K562 (cell line): ENCODE data around the gene LBR. TPM values are rescaled to one million over a fixed set of nuclear protein-coding genes. Genes with fewer than 3 reads are reported as not detected.

Source experiments
- ARID1B ChIP-seq: fragments of 450-650 bp; IDR thresholded peaks from 2 replicates; pipeline ENCODE4 v1.6.1; 2016; ENCODE audit warnings: antibody characterized with exemption, mild to moderate bottlenecking, inconsistent platforms
- CLOCK ChIP-seq: fragments of 250-450 bp; sonication (Bioruptor Pico); IDR thresholded peaks from 2 replicates; pipeline ENCODE4 v1.4.0; 2020; ENCODE audit warnings: mild to moderate bottlenecking, moderate library complexity, borderline replicate concordance
- DNMT1 ChIP-seq: fragments of 450-650 bp; IDR thresholded peaks from 2 replicates; pipeline ENCODE4 v1.6.1; 2016; ENCODE audit warnings: antibody characterized with exemption, mild to moderate bottlenecking
- DPF2 ChIP-seq: fragments of 450-650 bp; IDR thresholded peaks from 2 replicates; pipeline ENCODE4 v1.6.1; 2016
- MCM3 ChIP-seq: fragments of 450-650 bp; IDR thresholded peaks from 2 replicates; pipeline ENCODE4 v1.6.1; 2016
- MTA3 ChIP-seq: fragments of 450-650 bp; formaldehyde crosslinking; IDR thresholded peaks from 2 replicates; pipeline ENCODE4 v1.6.1; 2017; ENCODE audit warnings: mild to moderate bottlenecking, borderline replicate concordance
- NR2C1 ChIP-seq, 2 experiments: fragments of 450-650 bp; IDR thresholded peaks; 2 replicates each; pipeline ENCODE4 v1.6.1; 2017; ENCODE audit warnings: mild to moderate bottlenecking in 2 of 2, antibody characterized with exemption in 1 of 2, inconsistent platforms in 1 of 2, missing compliant biosample characterization in 1 of 2, missing genetic modification characterization in 1 of 2
- PRDM10 ChIP-seq: fragments of 450-650 bp; IDR thresholded peaks from 2 replicates; pipeline ENCODE4 v1.6.1; 2018; ENCODE audit not compliant: partially characterized antibody
- RERE ChIP-seq: sonication (generic); formaldehyde crosslinking; IDR thresholded peaks from 2 replicates; pipeline ENCODE4 v1.8.0; 2023; ENCODE audit warnings: missing genetic modification reagents, mild to moderate bottlenecking, borderline replicate concordance
- SRSF9 ChIP-seq: fragments of 200-400 bp; formaldehyde crosslinking; IDR thresholded peaks from 2 replicates; pipeline ENCODE4 v1.6.1; 2017; ENCODE audit warnings: low read depth, low read length, borderline replicate concordance
- TAF9B ChIP-seq: fragments of 450-650 bp; IDR thresholded peaks from 2 replicates; pipeline ENCODE4 v1.6.1; 2018; ENCODE audit warnings: mild to moderate bottlenecking; ENCODE audit not compliant: partially characterized antibody
- TGIF2 ChIP-seq: sonication (generic); formaldehyde crosslinking; IDR thresholded peaks from 2 replicates; pipeline ENCODE4 v1.8.1; 2022; ENCODE audit warnings: mild to moderate bottlenecking, missing genetic modification reagents, moderate library complexity
- ZNF395 ChIP-seq: fragments of 200-800 bp; sonication (Bioruptor generic); IDR thresholded peaks from 2 replicates; pipeline ENCODE4 v1.6.1; 2017; ENCODE audit warnings: missing genetic modification characterization, missing compliant biosample characterization
- polyA plus RNA-seq, 8 experiments: library from polyadenylated mRNA; depleted of rRNA in 4 of 8; stranded (reverse) in 5 of 8; unstranded in 3 of 8; fragments of >200 nt; fragmentation: Nextera tagmentation in 2 of 8; fragmentation: Illumina TruSeq in 1 of 8; extraction: Ambion mirVana in 2 of 8; extraction: Trizol in 1 of 8; gene quantifications; 2 replicates each; pipeline versions ENCODE4 v1.2.1 to v1.2.3, GENCODE V29; 2011 to 2014; ENCODE audit warnings: inconsistent platforms in 1 of 8, missing spikeins in 1 of 8
- total RNA-seq, 7 experiments: library from RNA; depleted of rRNA in 6 of 7; stranded (reverse); fragments of >200 nt in 6 of 7; fragmentation: Illumina TruSeq in 2 of 7; extraction: Trizol in 2 of 7; gene quantifications; 2 replicates each; pipeline versions ENCODE4 v1.2.1 to v1.2.3, GENCODE V29; 2011 to 2021; ENCODE audit warnings: low replicate concordance in 1 of 7

Gene LBR
- total and polyA plus RNA-seq, 9 of the 15 experiments (the other 6 are each of a cell fraction or from before 2014, with no cell fraction given) = 102 to 229 (median 197) TPM

DNA sequence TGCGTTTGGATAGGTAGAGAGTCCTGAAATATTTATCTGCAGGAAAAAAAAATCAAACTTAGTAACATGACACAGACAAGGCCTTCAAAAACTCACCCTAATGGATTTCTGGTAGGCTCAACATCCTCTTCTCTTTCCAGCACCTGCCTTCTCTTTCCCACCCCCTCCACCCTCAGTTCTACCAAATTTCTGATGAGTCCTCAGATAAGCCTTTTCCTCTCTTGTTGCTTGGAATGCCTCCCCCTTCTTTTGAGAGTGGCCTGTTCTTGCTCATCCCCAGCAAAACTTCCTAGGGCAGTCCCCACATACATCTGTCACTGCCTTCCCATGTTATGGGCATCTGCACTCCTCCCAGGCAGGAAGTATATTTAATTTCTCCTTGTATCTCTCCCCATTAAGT lies 7.6 kb upstream of the LBR start (continued):
- TF ChIP-seq NR2C1 (IDR thresholded peaks at IDR 0.05) = no peak
- no peak for TF ChIP-seq NR2C1 (tag; IDR thresholded peaks at IDR 0.05)
- TF ChIP-seq CLOCK = no peak
- no peak for TF ChIP-seq ZNF395 (CRISPR knock-in tag)
- no peak for TF ChIP-seq SRSF9
- no peak for TF ChIP-seq TAF9B
- no peak for TF ChIP-seq MCM3
- peak; percentile 83 for TF ChIP-seq PRDM10
- no peak for TF ChIP-seq TGIF2 (CRISPR knock-in tag)
- TF ChIP-seq RERE (CRISPR knock-in tag) = no peak
- no peak for TF ChIP-seq MTA3
- TF ChIP-seq DPF2 = peak; percentile 12; the same call in 1 of the 2 replicates
- no peak for TF ChIP-seq DNMT1
- 0 out of 2 replicates have a peak, but pooled peaks have one; percentile 13 for TF ChIP-seq ARID1B
